ENCODE data around the gene TNFAIP8. TPM values are rescaled to one million over a fixed set of nuclear protein-coding genes. Genes with fewer than 3 reads are reported as not detected.
A peak's percentile ranks its signal among the peaks of the same experiment; 100 is the strongest.

TNFAIP8 gene
- total and polyA plus RNA-seq, 9 of the 15 experiments (the other 6 are each of a cell fraction or from before 2014, with no cell fraction given) = 29.9 to 52.2 (median 44.8) TPM

GRCh38 chr5:119318256-119318894 lies 37.4 kb upstream of the TNFAIP8 start (continued):
- TF ChIP-seq CREB5 (CRISPR knock-in tag; IDR thresholded peaks at IDR 0.05) (no peak), ZNF431 (CRISPR knock-in tag; IDR thresholded peaks at IDR 0.05) (no peak), RBM34 (IDR thresholded peaks at IDR 0.05; ENCODE audit: borderline replicate concordance, insufficient read depth, low read length) (no peak), E2F5 (CRISPR knock-in tag; IDR thresholded peaks at IDR 0.05) (no peak), PHB (CRISPR knock-in tag; IDR thresholded peaks at IDR 0.05) (no peak), HLTF (IDR thresholded peaks at IDR 0.05) (no peak), ZBTB40 (IDR thresholded peaks at IDR 0.05) (no peak), ZBTB40 (CRISPR knock-in tag; IDR thresholded peaks at IDR 0.05) (no peak), ZHX1 (conservative IDR thresholded peaks at IDR 0.05; ENCODE audit: low read length) (no peak), NFRKB (IDR thresholded peaks at IDR 0.05; ENCODE audit: low read depth) (no peak), NFIC (IDR thresholded peaks at IDR 0.05) (0 out of 2 replicates have a peak, but pooled peaks have one; percentile 2)
